NCI-H1105 treated with DMSO at 0.1 percent for 48 hours (cell line): ENCODE results near the gene USF2.

Experiments used
- DNase-seq: peaks from one replicate; lab custom pipeline; 2025; lab: John Stamatoyannopoulos, UW

The USF2 gene

DNA sequence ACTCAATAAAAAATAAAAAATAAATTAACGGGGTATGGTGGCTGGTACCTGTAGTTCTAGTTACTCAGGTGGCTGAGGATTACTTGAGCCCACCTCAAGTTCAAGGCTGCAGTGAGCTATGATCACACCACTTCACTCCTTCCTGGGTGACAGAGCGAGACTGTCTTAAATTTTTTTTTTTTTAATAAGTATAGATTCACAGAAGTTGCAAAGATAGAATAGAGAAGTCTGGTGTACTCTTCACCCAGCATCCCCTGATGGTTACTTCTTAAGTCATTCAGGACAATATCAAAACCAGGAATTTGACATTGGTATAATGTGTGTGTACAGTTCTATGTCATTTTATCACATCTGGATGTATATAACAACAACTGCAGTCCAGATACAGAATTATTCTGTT is 52.5 kb downstream of the USF2 start:
- no peak for DNase-seq

DNA sequence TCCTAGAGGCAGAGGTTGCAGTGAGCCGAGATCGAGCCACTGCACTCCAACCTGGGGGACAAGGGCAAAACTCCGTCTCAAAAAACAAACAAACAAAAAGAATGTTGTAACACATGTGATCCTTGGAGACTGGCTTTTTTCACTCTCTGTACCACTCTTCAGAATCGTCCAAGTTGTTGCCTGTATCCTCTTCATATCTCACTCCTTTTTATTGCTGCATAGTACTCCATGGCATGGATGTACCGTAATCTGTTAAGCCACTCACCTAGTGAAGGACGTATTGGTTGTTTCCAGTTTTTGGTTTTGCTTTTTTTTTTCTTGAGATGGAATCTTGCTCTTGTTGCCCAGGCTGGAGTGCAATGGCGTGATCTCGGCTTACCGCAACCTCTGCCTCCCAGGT is 53.3 kb downstream of the USF2 start:
- no peak for DNase-seq

DNA sequence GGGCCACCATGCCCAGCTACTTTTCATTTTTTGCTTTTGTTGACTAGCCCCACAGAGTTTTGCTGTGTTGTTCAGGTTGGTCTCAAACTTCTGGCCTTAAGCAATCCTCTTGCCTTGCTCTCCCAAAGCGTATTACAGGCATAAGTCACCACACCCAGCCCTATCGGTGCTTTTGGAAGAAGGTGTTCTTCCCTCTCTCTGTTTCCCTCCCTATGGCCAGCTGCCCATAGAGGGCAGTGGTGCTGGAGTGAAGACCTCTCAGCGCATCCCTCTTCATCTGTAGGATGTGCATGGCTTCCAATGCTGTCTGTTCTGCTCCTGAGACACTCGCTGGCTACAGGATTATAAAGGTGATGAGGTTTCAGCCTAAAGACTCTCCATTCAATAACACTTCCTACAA is 58.9 kb downstream of the USF2 start:
- no peak for DNase-seq

DNA sequence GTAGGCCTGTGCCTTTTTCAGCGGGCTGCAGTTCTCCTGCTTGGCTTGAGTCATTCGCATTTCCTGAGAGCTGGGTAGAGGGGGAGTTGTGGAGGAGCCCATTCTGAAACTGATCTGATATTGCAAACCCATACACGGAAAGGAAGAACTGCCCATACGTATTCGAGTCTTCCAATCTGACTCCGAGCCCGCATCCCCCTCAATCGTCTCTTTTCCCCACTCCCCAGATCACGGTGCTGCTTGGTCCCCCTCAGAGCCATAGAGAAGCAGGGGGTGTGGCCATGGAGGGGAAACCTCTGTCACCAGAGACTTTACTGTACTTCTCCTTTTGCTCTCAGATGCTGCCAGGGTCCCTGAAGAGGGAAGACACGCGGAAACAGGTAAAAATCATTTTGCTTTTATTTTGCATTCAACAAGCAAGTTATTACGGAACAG is 60.1 kb downstream of the USF2 start, which contains the start of gene CD22:
Gene CD22 (plus strand): TSS at position 337 of the 435 bp plus-strand sequence. CDS start 2,854 bp downstream, outside the sequence.
- no peak for DNase-seq

DNA sequence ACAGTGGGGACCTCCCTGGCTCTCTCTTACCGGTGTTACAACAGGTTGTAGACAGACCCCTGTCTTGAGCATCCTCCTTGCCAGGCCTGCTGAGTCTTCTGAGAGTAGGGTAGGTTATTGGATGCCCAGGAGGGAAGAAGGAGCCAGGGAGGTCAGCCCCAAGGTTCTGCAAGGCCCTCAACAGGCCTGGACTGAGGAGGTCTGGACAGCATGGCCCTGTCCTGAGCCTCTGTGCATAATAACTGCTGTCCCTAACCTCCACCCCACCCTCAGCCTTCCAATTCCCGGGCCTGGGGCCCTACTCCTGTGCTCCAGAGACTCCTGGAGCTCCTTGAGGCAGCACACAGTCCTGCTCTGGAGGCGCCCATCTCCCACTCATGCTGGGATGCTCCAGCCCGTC is 60.6 kb downstream of the USF2 start:
- DNase-seq = no peak
